GM18517 (cell line): ENCODE data around the gene KDM2B.

Experiments used
- ATAC-seq: cut with Tn5 transposase; IDR thresholded peaks from one replicate; pipeline ENCODE4 v1.9.1; 2021; ENCODE audit warnings: mild to moderate bottlenecking, moderate library complexity; ENCODE audit not compliant: unreplicated experiment

The KDM2B gene

GRCh38 chr12:121580959-121581685 is at the start of gene KDM2B:
Gene KDM2B, minus strand, starts transcription at chr12:121581023. Its CDS starts 112 bp downstream, at chr12:121580911.
- no peak for ATAC-seq

GRCh38 chr12:121628536-121628935 is 47.7 kb upstream of the KDM2B start:
- ATAC-seq, result no peak

GRCh38 chr12:121628037-121628436 is 47.2 kb upstream of the KDM2B start:
- no peak for ATAC-seq

GRCh38 chr12:121626853-121627640 is 46.2 kb upstream of the KDM2B start:
- peak; percentile 35 for ATAC-seq

- peak; percentile 66 for ATAC-seq
These were observed 45.4 kb upstream of the KDM2B start, which contains the start of gene ORAI1 for GRCh38 chr12:121626087-121626852. Gene ORAI1, plus strand, starts transcription at chr12:121626530.

GRCh38 chr12:121620333-121620891 is 39.6 kb upstream of the KDM2B start:
- no peak for ATAC-seq

GRCh38 chr12:121618659-121619233 is 37.9 kb upstream of the KDM2B start:
- no peak for ATAC-seq

- no peak for ATAC-seq
These were observed 34.1 kb upstream of the KDM2B start for GRCh38 chr12:121614872-121615467.

GRCh38 chr12:121613462-121613861 is 32.6 kb upstream of the KDM2B start:
- no peak for ATAC-seq

- no peak for ATAC-seq
These were observed 30.5 kb upstream of the KDM2B start for GRCh38 chr12:121611306-121611705.

GRCh38 chr12:121610239-121611149 is 29.7 kb upstream of the KDM2B start:
- no peak for ATAC-seq

GRCh38 chr12:121608301-121608700 is 27.5 kb upstream of the KDM2B start:
- no peak for ATAC-seq

GRCh38 chr12:121603581-121603980 is 22.8 kb upstream of the KDM2B start:
- ATAC-seq, result no peak

GRCh38 chr12:121602766-121603165 is 21.9 kb upstream of the KDM2B start:
- ATAC-seq, result no peak

- no peak for ATAC-seq
These were observed 20.0 kb upstream of the KDM2B start for GRCh38 chr12:121600702-121601336.

GRCh38 chr12:121596526-121596925 is 15.7 kb upstream of the KDM2B start:
- ATAC-seq, result no peak

- ATAC-seq, result no peak
These were observed 14.7 kb upstream of the KDM2B start for GRCh38 chr12:121595520-121595919.

GRCh38 chr12:121592320-121592719 is 11.5 kb upstream of the KDM2B start:
- ATAC-seq, result no peak
